ENCODE measurements around the gene NFE2L3.
"Not testable (repeated sequence)": the region's sequence is repeated elsewhere in the genome, so short reads cannot be mapped to it uniquely, and the experiment has no call there.

NFE2L3 gene

DNA sequence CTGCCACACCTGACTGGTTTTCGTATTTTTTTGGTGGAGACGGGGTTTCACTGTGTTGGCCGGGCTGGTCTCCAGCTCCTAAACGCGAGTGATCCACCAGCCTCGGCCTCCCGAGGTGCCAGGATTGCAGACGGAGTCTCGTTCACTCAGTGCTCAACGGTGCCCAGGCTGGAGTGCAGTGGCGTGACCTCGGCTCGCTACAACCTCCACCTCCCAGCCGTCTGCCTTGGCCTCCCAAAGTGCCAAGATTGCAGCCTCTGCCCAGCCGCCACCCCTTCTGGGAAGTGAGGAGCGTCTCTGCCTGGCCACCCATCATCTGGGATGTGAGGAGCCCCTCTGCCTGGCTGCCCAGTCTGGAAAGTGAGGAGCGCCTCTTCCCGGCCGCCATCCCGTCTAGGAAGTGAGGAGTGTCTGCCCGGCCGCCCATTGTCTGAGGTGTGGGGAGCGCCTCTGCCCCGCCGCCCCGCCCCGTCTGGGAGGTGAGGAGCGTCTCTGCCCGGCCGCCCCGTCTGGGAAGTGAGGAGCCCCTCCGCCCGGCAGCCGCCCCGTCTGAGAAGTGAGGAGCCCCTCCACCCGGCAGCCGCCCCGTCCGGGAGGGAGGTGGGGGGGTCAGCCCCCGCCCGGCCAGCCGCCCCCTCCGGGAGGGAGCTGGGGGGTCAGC is 4.2 kb upstream of the NFE2L3 start:
- not testable (repeated sequence) for DNase-seq

DNA sequence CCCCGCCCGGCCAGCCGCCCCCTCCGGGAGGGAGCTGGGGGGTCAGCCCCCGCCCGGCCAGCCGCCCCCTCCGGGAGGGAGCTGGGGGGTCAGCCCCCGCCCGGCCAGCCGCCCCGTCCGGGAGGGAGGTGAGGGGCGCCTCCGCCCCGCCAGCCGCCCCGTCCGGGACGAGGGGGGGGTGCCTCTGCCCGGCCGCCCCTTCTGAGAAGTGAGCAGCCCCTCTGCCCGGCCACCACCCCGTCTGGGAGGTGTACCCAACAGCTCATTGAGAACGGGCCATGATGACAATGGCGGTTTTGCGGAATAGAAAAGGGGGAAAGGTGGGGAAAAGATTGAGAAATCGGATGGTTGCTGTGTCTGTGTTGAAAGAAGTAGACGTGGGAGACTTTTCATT is 3.7 kb upstream of the NFE2L3 start:
- not testable (repeated sequence) for DNase-seq

DNA sequence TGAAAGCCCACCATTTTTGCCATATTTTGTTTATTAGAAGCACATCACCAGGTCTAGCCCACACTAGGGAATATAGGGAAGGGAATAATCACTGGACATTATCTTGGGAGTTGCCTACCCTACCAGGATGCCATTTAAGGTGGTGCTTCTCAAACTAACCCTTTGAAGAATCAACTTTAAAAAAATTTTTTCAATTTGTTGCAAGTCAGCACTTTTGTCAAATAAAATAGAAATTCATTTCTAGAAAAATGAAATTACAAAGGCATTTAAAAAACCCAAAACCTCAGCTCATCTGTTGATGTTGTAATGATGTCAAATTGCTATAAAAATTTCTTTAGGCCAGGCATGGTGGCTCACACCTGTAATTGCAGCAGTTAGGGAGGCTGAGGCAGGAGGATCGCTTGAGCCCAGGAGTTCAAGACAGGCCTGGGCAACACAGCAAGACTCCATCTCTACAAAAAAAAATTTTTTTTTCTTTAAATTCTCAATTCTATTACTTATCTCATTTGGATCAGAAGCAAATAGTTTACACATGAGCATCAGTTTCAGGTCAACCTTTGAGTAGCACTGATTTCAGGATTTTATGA is 2.5 kb upstream of the NFE2L3 start:
- no peak for DNase-seq

DNA sequence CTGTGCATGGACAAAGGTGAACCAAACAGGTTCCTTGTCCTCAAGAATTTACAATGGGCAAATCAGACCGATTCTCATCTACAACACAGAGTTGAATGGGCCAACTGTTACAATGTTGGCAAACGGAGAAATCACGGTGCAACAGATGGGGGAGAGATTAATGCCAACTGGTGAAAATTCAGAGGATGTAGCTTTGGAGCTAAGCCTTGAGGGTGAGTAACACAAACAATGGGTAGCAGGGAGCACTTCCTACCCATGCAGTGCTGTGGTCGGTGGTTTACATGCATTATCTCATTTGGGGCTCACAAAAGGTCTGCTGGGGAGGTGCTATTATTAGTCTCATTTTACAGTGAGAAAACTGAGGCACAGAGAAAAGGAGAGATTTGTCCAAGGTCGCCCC is 902 bp upstream of the NFE2L3 start:
- DNase-seq = no peak

DNA sequence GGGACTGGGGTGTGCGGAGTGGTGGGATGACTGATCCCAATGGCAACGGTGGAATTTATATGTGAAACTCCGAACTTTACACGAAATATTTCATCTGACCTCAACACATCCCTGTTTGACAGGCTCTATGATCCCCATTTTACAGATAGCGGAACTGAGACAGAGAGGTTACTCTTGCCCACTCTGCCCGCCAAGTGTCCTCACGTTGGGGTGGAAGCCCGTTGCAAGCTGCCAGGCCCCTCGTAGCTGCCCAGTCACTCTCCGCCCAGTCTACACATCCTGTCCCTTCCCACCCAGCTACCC is 397 bp upstream of the NFE2L3 start:
- DNase-seq = no peak

DNA sequence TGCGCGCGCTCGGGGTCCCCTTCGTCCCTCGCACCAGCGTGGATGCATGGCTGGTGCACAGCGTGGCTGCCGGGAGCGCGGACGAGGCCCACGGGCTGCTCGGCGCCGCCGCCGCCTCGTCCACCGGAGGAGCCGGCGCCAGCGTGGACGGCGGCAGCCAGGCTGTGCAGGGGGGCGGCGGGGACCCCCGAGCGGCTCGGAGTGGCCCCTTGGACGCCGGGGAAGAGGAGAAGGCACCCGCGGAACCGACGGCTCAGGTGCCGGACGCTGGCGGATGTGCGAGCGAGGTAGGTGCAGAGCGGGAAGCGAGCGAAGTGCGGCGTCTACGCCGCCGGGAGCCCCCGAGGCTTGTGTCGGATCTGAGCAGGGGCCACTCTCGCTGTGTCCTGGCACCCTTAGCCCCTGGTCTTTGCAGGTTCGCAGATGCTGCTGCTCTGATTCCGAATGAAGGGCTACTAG is 813 bp downstream of the NFE2L3 start:
- not testable (repeated sequence) for DNase-seq

DNA sequence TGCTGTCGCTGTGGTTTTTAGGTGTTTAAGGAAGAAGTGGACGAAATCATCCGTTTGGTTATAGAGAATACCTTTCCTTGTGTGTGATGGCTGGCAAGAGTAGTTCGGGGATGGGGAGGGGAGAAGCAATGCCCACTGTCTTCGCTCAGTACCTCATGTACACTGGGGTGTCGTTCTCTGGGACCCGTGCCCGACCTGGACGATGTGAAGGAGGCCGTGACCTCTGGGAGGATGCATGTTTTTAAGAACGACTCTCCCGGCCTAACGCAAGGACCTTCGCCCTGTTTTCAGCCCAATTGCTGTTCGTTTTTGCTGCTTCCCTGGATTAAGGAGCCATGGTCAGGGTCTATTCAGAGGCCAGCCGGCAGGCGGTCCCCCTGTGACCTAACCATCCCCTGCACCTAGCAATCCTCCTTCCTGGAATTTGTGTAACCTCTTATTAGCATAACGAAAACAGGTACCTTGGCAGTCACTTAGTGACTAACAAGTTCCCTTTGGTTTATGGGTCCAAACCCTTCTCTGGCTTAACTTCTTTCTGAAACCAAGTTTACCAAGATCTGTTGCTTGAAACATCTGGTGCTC is 1.3 kb downstream of the NFE2L3 start:
- no peak for DNase-seq

DNA sequence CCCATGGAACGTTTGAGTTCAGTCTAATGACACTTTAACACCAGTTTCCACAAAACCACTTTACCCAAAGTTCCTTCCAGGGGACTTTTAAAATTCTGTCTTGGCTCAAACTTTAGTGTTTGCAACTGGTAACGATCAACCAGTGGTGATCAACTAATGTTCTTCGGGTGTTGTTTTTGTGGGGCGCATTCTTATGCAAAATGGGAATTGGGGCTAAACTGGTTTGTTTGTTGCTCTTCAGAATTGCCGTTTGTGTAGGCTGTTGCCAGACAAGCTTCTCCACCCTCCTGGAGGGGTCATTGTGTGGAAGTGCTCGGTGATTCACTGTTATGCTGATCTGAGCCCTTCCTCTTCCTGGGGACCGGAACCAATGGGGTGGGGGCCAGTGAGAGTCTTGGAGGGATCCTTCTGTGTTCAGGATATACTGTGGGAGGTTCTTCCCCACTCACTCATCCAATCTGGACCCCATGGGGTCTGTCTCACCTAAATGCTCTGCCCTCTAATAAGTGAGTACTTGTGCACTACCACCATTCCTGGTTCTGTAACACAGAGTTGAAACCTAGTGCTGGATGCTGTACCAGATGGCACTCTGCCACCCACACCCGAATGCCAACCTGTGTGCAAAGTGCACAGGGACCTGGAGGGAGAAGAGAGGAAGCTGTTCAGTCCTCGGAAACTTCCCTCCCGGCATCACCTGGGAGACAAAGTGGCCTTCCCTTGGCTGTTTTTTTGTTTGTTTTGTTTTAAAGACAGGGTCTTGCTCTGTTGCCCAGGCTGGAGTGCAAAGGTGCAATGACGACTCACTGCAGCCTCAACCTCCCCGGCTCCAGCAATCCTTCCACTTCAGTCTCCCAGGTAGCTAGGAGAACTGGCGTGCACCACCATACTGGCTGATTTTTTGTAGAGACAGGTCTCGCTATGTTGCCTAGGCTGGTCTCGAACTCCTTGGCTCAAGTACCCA is 2.1 kb downstream of the NFE2L3 start:
- peak; percentile 19 for DNase-seq

DNA sequence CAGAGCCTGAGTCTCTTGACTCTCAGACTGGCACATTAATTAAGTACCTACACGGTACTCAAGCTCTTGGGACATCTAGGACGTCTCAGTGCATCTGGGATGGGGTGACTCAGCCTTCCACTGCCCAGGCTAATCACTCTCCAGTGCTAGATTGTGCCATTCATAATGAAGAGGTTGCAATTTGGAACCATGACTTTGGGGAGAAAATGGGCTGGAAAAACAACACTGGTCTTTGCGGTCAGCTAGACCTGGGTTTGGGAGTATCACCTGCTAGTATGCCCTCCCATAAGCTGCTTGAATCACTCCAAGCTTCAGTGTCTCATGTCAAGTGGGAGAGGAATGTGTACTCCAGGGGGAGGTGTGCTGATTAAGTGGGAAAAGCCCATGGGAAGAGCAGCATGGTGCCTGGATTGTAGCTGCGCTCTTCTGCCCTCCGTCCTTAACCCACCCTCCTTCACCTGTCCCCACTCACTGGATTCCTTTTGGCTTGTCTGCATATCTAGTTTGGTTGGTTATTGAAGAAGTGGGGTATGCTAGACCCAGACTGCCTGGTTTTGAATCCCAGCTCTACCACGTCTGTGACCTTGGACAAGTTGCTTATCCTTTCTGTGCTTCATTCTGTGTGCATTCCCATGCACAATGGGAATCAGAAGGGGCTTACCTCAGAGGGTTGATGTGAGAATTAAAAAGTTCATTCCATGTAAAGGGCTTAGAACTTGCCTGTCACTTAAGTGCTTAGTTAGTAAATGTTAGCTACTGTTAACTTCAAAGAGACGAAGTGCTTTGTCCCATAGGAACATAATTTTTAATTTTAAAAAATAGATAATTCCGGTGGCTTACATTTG is 3.8 kb downstream of the NFE2L3 start:
- peak; percentile 27 for DNase-seq

DNA sequence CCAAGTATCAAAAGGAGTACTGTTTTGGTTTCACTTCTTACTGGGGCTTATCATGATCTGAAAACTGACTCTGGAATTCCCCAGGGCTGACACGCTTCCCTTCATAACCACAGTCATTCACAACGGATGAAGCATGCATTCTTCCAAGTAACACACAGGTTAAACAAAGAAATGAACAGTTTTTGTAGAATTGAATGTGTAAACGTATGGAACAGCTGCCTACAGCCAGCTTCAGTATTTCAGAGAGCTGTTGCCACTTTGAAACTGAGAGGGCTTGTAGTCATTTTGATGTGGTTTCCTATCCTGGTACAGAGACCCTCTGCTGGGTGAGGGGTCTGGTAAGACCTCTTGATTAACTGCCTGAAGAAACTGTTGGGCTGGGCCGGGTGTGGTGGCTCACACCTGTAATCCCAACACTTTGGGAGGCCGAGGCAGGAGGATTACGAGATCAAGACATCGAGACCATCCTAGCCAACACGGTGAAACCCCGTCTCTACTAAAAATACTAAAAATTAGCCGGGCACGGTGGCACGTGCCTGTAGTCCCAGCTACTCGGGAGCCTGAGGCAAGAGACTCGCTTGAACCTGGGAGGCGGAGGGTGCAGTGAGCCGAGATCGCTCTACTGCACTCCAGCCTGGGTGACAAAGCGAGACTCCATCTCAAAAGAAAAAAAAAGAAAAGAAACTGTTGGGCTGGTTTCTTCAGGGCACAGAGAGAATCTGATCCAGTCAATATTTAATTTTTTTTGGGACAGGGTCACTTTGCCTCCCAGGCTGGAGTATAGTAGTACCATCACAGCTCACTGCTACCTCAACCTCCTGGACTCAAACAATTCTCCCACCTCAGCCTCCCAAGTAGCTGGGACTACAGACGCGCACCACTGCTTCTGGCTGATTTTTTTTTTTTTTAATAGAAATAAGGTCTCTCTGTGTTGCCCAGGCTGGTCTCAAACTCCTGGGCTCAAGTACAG is 4.7 kb downstream of the NFE2L3 start:
- peak; percentile 91 for DNase-seq

DNA sequence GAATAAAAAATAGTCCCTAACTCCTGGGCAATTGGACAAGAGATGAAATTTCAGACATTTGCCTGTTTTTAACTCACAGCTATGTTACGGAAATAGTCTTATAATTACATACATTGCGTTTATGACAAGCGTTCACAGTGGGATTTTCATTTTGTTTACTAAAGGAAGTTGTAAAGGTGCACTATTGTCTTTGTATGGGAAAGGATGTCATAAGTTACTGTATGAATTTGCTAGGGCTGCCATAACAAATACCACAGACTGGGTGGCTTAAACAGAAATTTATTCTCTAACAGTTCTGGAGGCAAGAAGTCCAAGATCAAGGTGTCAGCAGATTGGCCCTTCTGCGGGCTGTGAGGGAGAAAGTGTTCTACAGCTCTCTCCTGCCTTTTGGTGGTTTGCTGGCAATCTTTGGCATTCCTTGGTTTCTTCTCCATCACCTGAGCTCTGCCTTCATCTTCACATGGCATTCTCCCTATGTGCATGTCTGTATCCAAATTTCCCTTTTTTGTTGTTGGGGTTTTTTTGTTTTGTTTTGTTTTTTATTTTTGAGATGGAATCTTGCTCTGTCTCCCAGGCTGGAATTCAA is 5.6 kb downstream of the NFE2L3 start:
- no peak for DNase-seq

DNA sequence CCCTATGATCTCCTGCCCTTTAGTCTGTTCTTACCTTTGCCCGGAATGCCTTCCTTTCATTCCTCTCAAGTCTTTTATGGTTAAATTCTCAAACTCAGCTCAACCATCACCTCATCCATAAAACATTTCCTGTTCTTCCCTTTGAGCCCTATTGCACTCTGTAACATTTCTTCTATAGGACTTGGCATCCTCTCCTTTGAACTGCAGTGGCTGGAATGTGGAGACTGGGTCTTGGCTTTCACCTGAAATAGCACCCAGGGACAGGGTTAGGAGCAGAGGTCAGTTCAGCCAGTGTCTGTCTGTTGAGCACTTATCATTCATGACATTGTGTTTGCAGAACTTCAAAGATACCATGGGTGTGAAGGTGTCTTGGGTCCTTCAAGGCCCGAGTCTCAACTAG is 7.2 kb downstream of the NFE2L3 start:
- peak; percentile 47 for DNase-seq

DNA sequence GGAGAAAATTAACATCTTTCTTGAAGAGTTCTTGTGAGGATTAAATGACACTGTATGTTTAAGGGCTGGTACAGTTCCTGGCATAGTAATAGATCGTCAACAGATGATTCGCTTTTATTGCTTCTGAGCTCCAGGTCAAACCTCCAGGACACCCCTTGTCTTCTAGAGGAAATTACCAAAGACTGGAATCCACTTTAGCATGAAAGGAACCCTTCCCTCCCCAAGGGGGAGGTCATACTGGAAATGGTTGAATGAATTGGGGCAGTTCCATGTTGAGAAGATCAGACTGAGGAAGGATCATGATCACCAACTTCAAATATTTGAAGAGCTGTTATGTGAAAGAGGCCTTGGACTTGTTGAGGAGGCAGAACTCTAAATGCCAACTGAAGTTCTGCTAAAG is 8.9 kb downstream of the NFE2L3 start:
- DNase-seq = no peak

DNA sequence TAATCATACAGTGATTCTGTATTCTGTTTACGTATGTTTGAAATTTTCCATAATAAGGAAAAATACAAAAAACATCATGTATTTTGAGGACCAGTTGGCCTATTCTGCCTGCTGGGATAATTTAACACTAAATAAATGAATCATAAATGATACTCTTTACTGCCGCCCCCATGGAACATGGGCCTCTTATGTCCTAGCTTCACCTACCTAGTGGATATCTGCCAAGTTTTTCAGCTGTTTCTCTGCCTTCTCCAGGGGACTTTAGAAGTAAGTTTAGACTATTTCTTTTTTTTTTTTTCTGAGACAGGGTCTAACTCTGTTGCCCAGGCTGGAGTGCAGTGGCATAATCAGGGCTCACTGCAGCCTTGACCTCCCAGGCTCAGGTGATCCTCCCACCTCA is 10.4 kb downstream of the NFE2L3 start:
- DNase-seq = no peak

DNA sequence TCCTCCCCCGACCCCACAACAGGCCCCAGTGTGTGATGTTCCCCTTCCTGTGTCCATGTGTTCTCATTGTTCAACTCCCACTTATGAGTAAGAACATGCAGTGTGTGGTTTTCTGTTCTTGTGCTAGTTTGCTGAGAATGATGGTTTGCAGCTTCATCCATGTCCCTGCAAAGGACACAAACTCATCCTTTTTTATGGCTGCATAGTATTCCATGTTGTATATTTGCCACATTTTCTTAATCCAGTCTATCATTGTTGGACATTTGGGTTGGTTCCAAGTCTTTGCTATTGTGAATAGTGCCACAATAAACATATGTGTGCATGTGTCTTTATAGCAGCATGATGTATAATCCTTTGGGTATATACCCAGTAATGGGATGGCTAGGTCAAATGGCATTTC is 11.8 kb downstream of the NFE2L3 start:
- not testable (repeated sequence) for DNase-seq

DNA sequence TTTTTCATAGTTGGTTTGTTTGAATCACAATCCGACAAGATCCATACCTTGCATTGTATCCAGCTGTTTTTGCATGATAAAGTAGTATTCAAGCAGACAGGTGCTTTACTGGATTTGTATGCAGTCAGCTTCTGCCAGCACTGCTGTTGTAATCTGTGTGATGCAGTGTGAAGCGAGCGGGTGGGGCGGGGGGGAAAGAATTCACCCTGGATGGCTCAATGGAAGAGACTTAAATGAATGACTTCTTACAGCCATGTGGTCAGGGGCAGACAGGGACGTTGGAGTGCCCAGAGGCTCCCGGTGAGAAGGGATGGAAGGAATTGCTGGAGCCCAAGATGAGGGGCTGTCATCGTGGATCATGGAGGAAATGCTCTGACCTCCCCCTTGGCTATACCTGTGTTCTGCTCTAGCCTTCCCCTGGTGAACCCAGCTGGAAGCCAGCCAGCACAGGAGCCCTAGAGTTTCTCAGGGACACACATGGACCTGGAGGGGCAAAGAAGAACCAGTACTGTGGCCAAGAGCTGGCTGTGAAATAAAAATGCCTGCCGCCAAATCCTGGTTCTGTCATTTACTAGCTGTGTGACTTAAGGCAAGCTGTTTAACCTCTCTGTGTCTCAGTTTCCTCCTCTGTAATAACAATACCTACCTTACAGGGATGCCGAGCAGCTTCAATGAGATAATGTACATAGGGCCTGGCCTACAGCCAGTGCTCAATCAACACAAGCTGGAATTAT is 14.1 kb downstream of the NFE2L3 start:
- no peak for DNase-seq

DNA sequence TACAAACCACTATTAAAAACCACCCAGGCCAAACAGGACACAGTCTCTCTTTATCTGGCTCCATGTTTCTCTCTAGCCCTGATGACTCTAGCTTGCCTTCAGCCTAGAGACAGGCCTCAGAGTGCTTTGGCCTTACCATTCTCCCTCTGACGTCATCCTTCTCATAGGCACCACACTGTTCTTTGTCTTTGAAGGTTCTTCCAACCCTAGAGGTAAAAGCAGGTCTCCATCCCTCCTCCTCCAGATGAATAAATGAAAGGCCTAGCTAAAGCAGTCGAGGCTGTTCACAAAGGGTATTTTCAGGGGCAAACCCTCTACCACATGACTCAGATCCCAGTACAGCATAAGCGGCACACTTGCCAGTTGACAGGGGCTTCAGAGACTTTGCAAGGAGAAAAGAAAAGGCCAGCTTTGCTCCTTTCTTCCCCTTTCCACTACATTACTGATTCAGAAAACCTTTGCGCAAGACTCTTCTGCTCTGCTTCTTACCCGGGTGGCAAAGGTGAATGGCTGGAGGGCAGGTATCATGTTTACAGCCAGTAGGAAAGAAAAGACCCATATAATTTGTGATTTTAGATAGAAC is 14.8 kb downstream of the NFE2L3 start:
- DNase-seq = no peak

DNA sequence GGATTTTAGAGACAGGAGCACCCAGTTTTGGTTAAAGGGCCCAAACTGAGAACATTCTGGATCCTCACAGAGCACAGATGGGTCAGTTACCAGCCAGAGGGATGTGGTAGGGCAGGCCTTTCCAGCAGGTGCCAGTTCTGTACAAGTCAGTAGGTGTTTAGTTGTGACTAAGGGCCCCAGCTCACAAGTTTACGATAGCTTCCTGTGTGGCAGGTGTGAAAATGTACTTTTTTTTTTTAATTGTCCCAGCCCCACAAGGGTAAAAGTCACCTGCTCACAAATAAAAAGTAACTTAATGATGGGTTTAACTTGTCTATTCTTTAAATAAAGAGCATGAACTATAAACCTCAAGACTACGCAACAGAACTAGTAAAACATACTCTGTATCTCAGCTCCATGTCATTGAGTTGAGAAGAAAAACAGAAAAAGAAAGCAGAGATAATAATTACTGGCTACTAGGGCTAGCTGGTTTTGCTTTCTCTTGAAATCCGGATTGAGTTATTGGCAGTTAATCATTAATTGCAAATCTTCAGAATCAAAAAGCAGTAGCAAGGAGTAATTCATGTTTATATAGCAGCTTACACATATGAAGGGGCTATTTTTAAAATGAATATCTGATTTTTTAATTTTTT is 15.4 kb downstream of the NFE2L3 start:
- no peak for DNase-seq

DNA sequence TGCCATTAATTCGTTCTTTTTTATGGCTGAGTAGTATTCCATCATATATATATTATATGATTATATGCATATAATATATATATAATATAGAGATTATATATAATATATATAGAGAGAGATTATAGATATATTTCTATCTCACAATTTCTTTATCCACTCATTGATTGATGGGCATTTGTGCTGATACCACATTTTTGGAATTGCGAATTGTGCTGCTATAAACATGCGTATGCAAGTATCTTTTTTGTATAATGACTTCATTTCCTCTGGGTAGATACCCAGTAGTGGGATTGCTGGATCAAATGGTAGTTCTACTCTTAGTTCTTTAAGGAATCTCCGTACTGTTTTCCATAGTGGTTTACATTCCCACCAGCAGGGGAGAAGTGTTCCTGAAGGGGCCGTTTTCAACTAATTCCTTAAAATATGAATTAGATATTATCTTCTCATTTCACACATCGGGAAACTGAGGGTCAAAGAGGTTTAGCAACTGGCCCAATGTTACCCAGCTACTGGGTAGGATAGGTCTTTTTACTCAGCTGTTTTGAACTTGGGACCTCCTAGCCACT is 16.5 kb downstream of the NFE2L3 start:
- no peak for DNase-seq

All from fibroblast of upper back skin (primary cell).